ENCODE data around the gene RPL19. TPM values are rescaled to one million over a fixed set of nuclear protein-coding genes. Genes with fewer than 3 reads are reported as not detected.
"Not testable (repeated sequence)": the region's sequence is repeated elsewhere in the genome, so short reads cannot be mapped to it uniquely, and the experiment has no call there.

Gene RPL19
- total RNA-seq, 1 experiment from 2014 or later: 2,153 TPM

GRCh38 chr17:39244016-39244599 lies 44.0 kb downstream of the RPL19 start:
- no peak for DNase-seq (ENCODE audit: low read depth)

- peak; percentile 73 for DNase-seq (ENCODE audit: low read depth)
Observed at GRCh38 chr17:39244600-39245570, 44.8 kb downstream of the RPL19 start.

- no peak for DNase-seq (ENCODE audit: low read depth)
Observed at GRCh38 chr17:39246274-39246673, 46.2 kb downstream of the RPL19 start.

GRCh38 chr17:39250076-39250475 lies 50.0 kb downstream of the RPL19 start:
- not testable (repeated sequence) for DNase-seq (ENCODE audit: low read depth)

- DNase-seq (ENCODE audit: low read depth): no peak
Observed at GRCh38 chr17:39251997-39252396, 51.9 kb downstream of the RPL19 start.

- DNase-seq (ENCODE audit: low read depth): no peak
Observed at GRCh38 chr17:39252788-39253460, 52.8 kb downstream of the RPL19 start.

Other genes starting within 250 kb of the RPL19 start
- gene FBXO47, start 232.9 kb upstream of the RPL19 start, total RNA-seq (2014; rRNA removed; shearing (Covaris generic)): not detected in 2 replicates
- 0.11 TPM in 1 of 2 replicates, not detected in the other for gene PLXDC1, start 48.6 kb upstream of the RPL19 start, total RNA-seq (2014; rRNA removed; shearing (Covaris generic))
- gene ARL5C, start 34.1 kb upstream of the RPL19 start, total RNA-seq (2014; rRNA removed; shearing (Covaris generic)): not detected in 2 replicates
- gene CACNB1, start 2.6 kb upstream of the RPL19 start, total RNA-seq (2014; rRNA removed; shearing (Covaris generic)): 0.89 and 1.0 TPM in 2 replicates
- gene STAC2, start 25.7 kb downstream of the RPL19 start, total RNA-seq (2014; rRNA removed; shearing (Covaris generic)): 0.06 TPM in 1 of 2 replicates, not detected in the other
- gene FBXL20, start 201.3 kb downstream of the RPL19 start, total RNA-seq (2014; rRNA removed; shearing (Covaris generic)): 2.1 and 8.2 TPM in 2 replicates